Kidney (tissue), 14 donors: ENCODE results near the gene EIF4ENIF1. TPM values are rescaled to one million over a fixed set of nuclear protein-coding genes. Genes with fewer than 3 reads are reported as not detected.

Experiments
- DNase-seq, 5 donors: peaks; one replicate each; pipeline ENCODE4 v3.0.0-alpha.2; 2013 to 2020
- FAIRE-seq: peaks from 2 replicates; lab custom pipeline; 2012; peaks lifted over from hg19 to GRCh38; lab: Jason Lieb, UNC
- H3K27ac ChIP-seq, 2 donors: one replicate each; pipeline ENCODE4 v1.7.0; 2013; ENCODE audit warnings: low read depth in 2 of 2, low read length in 2 of 2, inconsistent platforms in 1 of 2
- H3K27me3 ChIP-seq: one replicate; pipeline ENCODE4 v1.7.1; 2013; ENCODE audit warnings: low read length, inconsistent platforms; ENCODE audit not compliant: control insufficient read depth, insufficient read depth
- H3K36me3 ChIP-seq, 3 donors: one replicate each; pipeline versions ENCODE4 v1.7.0 to v1.7.1; 2013; ENCODE audit warnings: low read length in 3 of 3, control low read depth in 1 of 3, inconsistent platforms in 1 of 3; ENCODE audit not compliant: insufficient read depth in 3 of 3, control insufficient read depth in 2 of 3
- H3K4me1 ChIP-seq, 3 donors: one replicate each; pipeline versions ENCODE4 v1.7.0 to v1.7.1; 2013; ENCODE audit warnings: low read length in 3 of 3, inconsistent platforms in 1 of 3, low read depth in 1 of 3; ENCODE audit not compliant: control insufficient read depth in 2 of 3, insufficient read depth in 2 of 3
- H3K4me3 ChIP-seq, 3 donors: one replicate each; pipeline versions ENCODE4 v1.7.0 to v1.8.1; 2013; ENCODE audit warnings: low read length in 3 of 3, control low read depth in 1 of 3, inconsistent platforms in 1 of 3
- H3K9ac ChIP-seq, 3 donors: one replicate each; pipeline versions ENCODE4 v1.7.0 to v1.7.1; 2013; ENCODE audit warnings: low read length in 3 of 3, control low read depth in 1 of 3, inconsistent platforms in 1 of 3
- H3K9me3 ChIP-seq, 3 donors: one replicate each; pipeline versions ENCODE4 v1.7.0 to v1.7.1; 2013; ENCODE audit warnings: low read length in 3 of 3, control low read depth in 1 of 3, inconsistent platforms in 1 of 3; ENCODE audit not compliant: control insufficient read depth in 2 of 3, insufficient read depth in 1 of 3
- CTCF ChIP-seq: IDR thresholded peaks from 3 replicates; pipeline ENCODE4 v1.5.1; 2012; ENCODE audit warnings: mild to moderate bottlenecking, moderate library complexity, borderline replicate concordance; ENCODE audit not compliant: insufficient read depth; ENCODE audit errors: extremely low read depth
- intact Hi-C: fragments of 100-400 bp; cut with DNase I; formaldehyde crosslinking; loops from one replicate; pipeline ENCODE4 v1.11.1; 2022
- polyA plus RNA-seq: library from polyadenylated mRNA; stranded (reverse); fragments of 350-450 nt; fragmentation: Illumina TruSeq; extraction: RNeasy Lipid Tissue Mini Kit (QIAGEN cat#74804); gene quantifications from one replicate; pipeline ENCODE4 v1.2.3, GENCODE V29; 2014; ENCODE audit warnings: low read depth, low replicate concordance; ENCODE audit not compliant: insufficient read depth
- total RNA-seq: library from RNA; stranded (reverse); fragmentation: NEBNext Ultra II Directional; extraction: Animal tissue kit (Norgen Biotek cat#: 25700); gene quantifications from one replicate; pipeline ENCODE4 v1.2.1, GENCODE V29; 2021
- donor health status: control.
- donor health status: control.
- donor health status: control.
- donor health status: control.
- donor health status: control.
- donor health status: DM: yes; HTN: yes; CAD: no.
- donor health status: Normal renal cell carcinoma (clear cell type).

EIF4ENIF1 gene
- total and polyA plus RNA-seq, 2 donors from 2014 or later, result 13.8 to 39.1 TPM

- TF ChIP-seq CTCF, result no peak
- Histone ChIP-seq H3K9me3 (no peaks in the 10 kb centered on the region), H3K36me3 (peaks cover 0 to 3% (median 0%) of the 10 kb centered on the region in 3 donors), H3K9ac (no peak overlapping the region), H3K4me1 (no peaks in the 10 kb centered on the region), H3K27me3 (no peaks in the 10 kb centered on the region), H3K27ac (no peak overlapping the region), H3K4me3 (no peak overlapping the region)
- no peak for FAIRE-seq
- intact Hi-C loops, result no loop called here
- DNase-seq, result no peak
Observed at GRCh38 chr22:31504282-31504681, 14.6 kb upstream of the EIF4ENIF1 start.

- no peak overlapping the region for H3K4me3 ChIP-seq
- no peaks in the 10 kb centered on the region for H3K4me1 ChIP-seq
- H3K9me3 ChIP-seq, result no peaks in the 10 kb centered on the region
- H3K27ac ChIP-seq, result no peak overlapping the region
- intact Hi-C loops, result no loop called here
- DNase-seq (no peak), FAIRE-seq (no peak)
- TF ChIP-seq CTCF, result no peak
- H3K36me3 ChIP-seq, result no peaks in the 10 kb centered on the region
- H3K27me3 ChIP-seq, result no peaks in the 10 kb centered on the region
- H3K9ac ChIP-seq, result no peak overlapping the region
Observed at GRCh38 chr22:31503211-31503964, 13.7 kb upstream of the EIF4ENIF1 start.

GRCh38 chr22:31501738-31502137 lies 12.1 kb upstream of the EIF4ENIF1 start:
- Histone ChIP-seq H3K9me3 (no peaks in the 10 kb centered on the region), H3K4me3 (no peak overlapping the region), H3K36me3 (no peaks in the 10 kb centered on the region), H3K27me3 (no peaks in the 10 kb centered on the region), H3K4me1 (no peaks in the 10 kb centered on the region), H3K9ac (no peak overlapping the region), H3K27ac (no peak overlapping the region)
- intact Hi-C loops, result no loop called here
- DNase-seq, result no peak
- TF ChIP-seq CTCF, result no peak
- FAIRE-seq, result no peak
